ENCODE results near the gene PFKFB4. TPM values are rescaled to one million over a fixed set of nuclear protein-coding genes. Genes with fewer than 3 reads are reported as not detected.

Gene PFKFB4
- total RNA-seq, 1 donor, result 12.3 TPM

DNA sequence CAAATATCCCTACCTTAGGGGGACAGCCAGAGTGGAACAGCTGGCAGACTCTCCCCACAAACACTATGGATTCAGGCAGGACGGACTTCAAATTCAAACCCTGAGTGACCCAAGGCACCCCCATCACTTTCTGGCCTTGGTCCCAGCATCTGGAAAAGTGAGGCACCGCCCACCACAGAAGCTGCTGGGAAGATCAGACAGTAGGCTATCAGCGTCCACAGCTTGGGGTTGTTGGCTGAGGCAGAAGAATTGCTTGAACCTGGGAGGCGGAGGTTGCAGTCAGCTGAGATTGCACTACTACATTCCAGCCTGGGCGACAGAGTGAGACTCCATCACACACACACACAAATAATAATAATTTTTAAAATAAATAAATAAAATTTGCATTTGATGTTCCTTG, 8.5 kb downstream of the PFKFB4 start:
- H2AFZ ChIP-seq (ENCODE audit: low read length), result no peak overlapping the region

DNA sequence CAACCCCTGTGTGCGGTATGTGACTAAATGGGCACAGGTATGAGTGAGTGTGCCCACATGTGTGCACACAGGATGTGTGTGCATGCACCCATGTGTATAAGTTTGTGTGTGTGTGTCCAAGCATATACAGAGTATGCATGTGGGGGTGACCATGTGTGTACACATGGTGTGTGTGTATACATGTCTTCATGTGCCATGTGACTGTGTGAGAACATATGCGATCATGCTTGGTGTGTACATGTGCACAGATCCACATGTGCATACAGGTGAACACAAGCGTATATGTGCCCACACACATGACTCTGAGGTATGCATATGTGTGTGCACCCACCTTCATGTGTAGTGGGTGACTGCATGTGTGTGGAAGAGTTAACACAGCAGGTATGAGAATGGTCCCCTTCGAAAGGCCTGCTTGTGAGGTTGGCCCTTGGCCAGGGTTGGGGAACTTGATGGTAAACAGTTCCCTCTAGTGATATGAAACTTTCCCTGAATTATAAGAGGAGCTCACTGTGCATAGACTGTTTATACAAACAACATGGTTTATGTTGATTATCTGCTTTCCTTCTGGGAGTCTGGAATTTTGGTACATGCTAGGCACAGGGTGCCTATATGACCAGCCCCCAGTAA, 10.3 kb downstream of the PFKFB4 start:
- Histone ChIP-seq H3K79me2 (ENCODE audit: insufficient read depth, low read length) (no peaks in the 10 kb centered on the region), H3K27me3 (ENCODE audit: insufficient read depth, low read length) (no peaks in the 10 kb centered on the region), H3K4me1 (ENCODE audit: insufficient read depth, low read length) (no peaks in the 10 kb centered on the region), H3K27ac (ENCODE audit: low read depth, low read length) (no peak overlapping the region), H3K4me3 (ENCODE audit: insufficient read depth, low read length) (no peak overlapping the region), H4K20me1 (ENCODE audit: insufficient read depth, low read length) (no peaks in the 10 kb centered on the region), H2AFZ (ENCODE audit: low read length) (no peak overlapping the region), H3K9me3 (ENCODE audit: low read depth, low read length) (no peaks in the 10 kb centered on the region), H3K36me3 (ENCODE audit: insufficient read depth, low read length) (peaks cover 13% of the 10 kb centered on the region), H3K4me2 (ENCODE audit: insufficient read depth, low read length) (no peak overlapping the region)
- no peak for DNase-seq (ENCODE audit: insufficient read length, low spot score, missing footprints)
- TF ChIP-seq, protein P1, sequence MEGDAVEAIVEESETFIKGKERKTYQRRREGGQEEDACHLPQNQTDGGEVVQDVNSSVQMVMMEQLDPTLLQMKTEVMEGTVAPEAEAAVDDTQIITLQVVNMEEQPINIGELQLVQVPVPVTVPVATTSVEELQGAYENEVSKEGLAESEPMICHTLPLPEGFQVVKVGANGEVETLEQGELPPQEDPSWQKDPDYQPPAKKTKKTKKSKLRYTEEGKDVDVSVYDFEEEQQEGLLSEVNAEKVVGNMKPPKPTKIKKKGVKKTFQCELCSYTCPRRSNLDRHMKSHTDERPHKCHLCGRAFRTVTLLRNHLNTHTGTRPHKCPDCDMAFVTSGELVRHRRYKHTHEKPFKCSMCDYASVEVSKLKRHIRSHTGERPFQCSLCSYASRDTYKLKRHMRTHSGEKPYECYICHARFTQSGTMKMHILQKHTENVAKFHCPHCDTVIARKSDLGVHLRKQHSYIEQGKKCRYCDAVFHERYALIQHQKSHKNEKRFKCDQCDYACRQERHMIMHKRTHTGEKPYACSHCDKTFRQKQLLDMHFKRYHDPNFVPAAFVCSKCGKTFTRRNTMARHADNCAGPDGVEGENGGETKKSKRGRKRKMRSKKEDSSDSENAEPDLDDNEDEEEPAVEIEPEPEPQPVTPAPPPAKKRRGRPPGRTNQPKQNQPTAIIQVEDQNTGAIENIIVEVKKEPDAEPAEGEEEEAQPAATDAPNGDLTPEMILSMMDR (IDR thresholded peaks at IDR 0.05; ENCODE audit: extremely low read depth, low read depth, low read length), result no peak

More for the DNA sequence above, 8.5 kb downstream of the PFKFB4 start:
- no peak for DNase-seq (ENCODE audit: insufficient read length, low spot score, missing footprints)
- TF ChIP-seq, protein P1 (IDR thresholded peaks at IDR 0.05; ENCODE audit: extremely low read depth, low read depth, low read length), result no peak
- Histone ChIP-seq H4K20me1 (ENCODE audit: insufficient read depth, low read length) (no peaks in the 10 kb centered on the region), H3K4me1 (ENCODE audit: insufficient read depth, low read length) (no peaks in the 10 kb centered on the region), H3K4me2 (ENCODE audit: insufficient read depth, low read length) (no peak overlapping the region), H3K9me3 (ENCODE audit: low read depth, low read length) (no peaks in the 10 kb centered on the region), H3K36me3 (ENCODE audit: insufficient read depth, low read length) (peaks cover 13% of the 10 kb centered on the region), H3K79me2 (ENCODE audit: insufficient read depth, low read length) (no peaks in the 10 kb centered on the region), H3K27ac (ENCODE audit: low read depth, low read length) (no peak overlapping the region), H3K4me3 (ENCODE audit: insufficient read depth, low read length) (no peak overlapping the region), H3K27me3 (ENCODE audit: insufficient read depth, low read length) (no peaks in the 10 kb centered on the region)

DNA sequence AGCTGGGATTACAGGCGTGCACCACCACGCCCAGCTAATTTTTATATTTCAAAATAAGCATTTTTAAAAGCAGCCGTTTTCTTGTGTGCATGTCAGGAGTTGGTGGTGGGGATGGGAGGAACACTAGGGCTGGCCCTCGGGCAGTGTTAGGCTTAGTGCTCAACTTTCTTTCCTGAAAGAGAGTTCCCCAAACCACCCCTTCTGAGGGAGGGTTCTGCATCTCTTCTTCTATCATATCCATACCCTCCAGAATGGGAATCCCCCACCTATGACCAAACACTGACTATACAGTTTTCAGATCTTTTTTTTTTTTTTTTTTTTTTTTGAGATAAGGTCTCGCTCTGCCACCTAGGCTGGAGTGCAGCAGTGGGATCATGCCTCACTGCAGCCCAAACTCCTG, 12.5 kb downstream of the PFKFB4 start:
- Histone ChIP-seq H3K79me2 (ENCODE audit: insufficient read depth, low read length) (no peaks in the 10 kb centered on the region), H3K4me1 (ENCODE audit: insufficient read depth, low read length) (no peaks in the 10 kb centered on the region), H3K36me3 (ENCODE audit: insufficient read depth, low read length) (peaks cover 13% of the 10 kb centered on the region), H3K27ac (ENCODE audit: low read depth, low read length) (no peak overlapping the region), H3K27me3 (ENCODE audit: insufficient read depth, low read length) (no peaks in the 10 kb centered on the region), H2AFZ (ENCODE audit: low read length) (no peak overlapping the region), H3K4me3 (ENCODE audit: insufficient read depth, low read length) (no peak overlapping the region), H4K20me1 (ENCODE audit: insufficient read depth, low read length) (no peaks in the 10 kb centered on the region), H3K4me2 (ENCODE audit: insufficient read depth, low read length) (no peak overlapping the region), H3K9me3 (ENCODE audit: low read depth, low read length) (no peaks in the 10 kb centered on the region)
- DNase-seq (ENCODE audit: insufficient read length, low spot score, missing footprints), result no peak
- TF ChIP-seq, protein P1 (IDR thresholded peaks at IDR 0.05; ENCODE audit: extremely low read depth, low read depth, low read length), result no peak

DNA sequence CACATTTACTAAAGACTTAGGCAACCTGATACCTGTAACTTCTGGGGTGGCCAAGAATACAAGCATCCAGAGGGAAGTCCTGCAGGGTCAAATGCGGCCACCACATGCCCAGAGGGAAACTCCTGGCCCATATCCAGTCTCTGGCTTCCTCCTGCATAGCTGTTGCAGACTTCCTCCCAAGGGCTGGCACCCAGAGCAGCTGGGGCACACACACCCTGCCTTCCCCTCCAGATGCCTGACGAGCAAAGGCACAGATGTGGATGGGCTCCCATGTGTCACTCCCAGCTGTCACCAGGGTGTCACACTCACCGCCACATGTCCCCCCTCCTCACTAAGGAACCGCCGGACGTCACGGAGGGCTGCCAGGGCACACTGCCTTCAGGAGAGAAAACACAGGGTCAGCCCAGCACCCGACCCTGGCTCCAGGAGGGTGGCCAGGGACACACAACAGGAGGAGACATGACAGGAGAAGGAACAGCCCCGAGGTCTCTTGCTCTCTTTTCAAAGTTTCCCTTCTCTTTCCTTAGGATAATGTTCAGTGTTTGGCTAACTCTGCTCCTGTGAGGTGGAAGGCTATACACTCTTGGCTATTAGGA, 13.2 kb downstream of the PFKFB4 start:
- H3K36me3 ChIP-seq (ENCODE audit: insufficient read depth, low read length), result peaks cover 13% of the 10 kb centered on the region
- H3K27me3 ChIP-seq (ENCODE audit: insufficient read depth, low read length), result no peaks in the 10 kb centered on the region
- no peak overlapping the region for H2AFZ ChIP-seq (ENCODE audit: low read length)
- H3K4me2 ChIP-seq (ENCODE audit: insufficient read depth, low read length), result no peak overlapping the region
- no peak overlapping the region for H3K27ac ChIP-seq (ENCODE audit: low read depth, low read length)
- H4K20me1 ChIP-seq (ENCODE audit: insufficient read depth, low read length), result no peaks in the 10 kb centered on the region
- H3K4me1 ChIP-seq (ENCODE audit: insufficient read depth, low read length), result no peaks in the 10 kb centered on the region
- no peak for DNase-seq (ENCODE audit: insufficient read length, low spot score, missing footprints)
- H3K9me3 ChIP-seq (ENCODE audit: low read depth, low read length), result no peaks in the 10 kb centered on the region
- no peaks in the 10 kb centered on the region for H3K79me2 ChIP-seq (ENCODE audit: insufficient read depth, low read length)
- H3K4me3 ChIP-seq (ENCODE audit: insufficient read depth, low read length), result no peak overlapping the region
- TF ChIP-seq, protein P1 (IDR thresholded peaks at IDR 0.05; ENCODE audit: extremely low read depth, low read depth, low read length), result no peak
